HepG2 (cell line): ENCODE results near the gene C16orf87. TPM values are rescaled to one million over a fixed set of nuclear protein-coding genes. Genes with fewer than 3 reads are reported as not detected.

Experiments used
- AHDC1 ChIP-seq: sonication (generic); formaldehyde crosslinking; IDR thresholded peaks from 2 replicates; pipeline ENCODE4 v1.5.1; 2020; ENCODE audit warnings: mild to moderate bottlenecking, missing genetic modification reagents, borderline replicate concordance
- ARNTL ChIP-seq: sonication (generic); formaldehyde crosslinking; IDR thresholded peaks from 2 replicates; pipeline ENCODE4 v1.4.0; 2020; ENCODE audit warnings: mild to moderate bottlenecking, missing genetic modification reagents
- CENPT ChIP-seq: sonication (generic); formaldehyde crosslinking; IDR thresholded peaks from 2 replicates; pipeline ENCODE4 v1.8.0; 2022; ENCODE audit warnings: low read depth, mild to moderate bottlenecking, moderate library complexity, missing genetic modification reagents
- GLMP ChIP-seq: sonication (generic); formaldehyde crosslinking; IDR thresholded peaks from 2 replicates; pipeline ENCODE4 v1.9.0; 2021; ENCODE audit warnings: missing genetic modification reagents, mild to moderate bottlenecking, borderline replicate concordance
- GPN1 ChIP-seq: sonication (generic); formaldehyde crosslinking; IDR thresholded peaks from 2 replicates; pipeline ENCODE4 v1.5.1; 2020; ENCODE audit warnings: missing genetic modification reagents, borderline replicate concordance
- HNRNPH1 ChIP-seq: fragments of 200-400 bp; formaldehyde crosslinking; optimal IDR thresholded peaks from 2 replicates; pipeline ENCODE3; 2017; ENCODE audit warnings: mild to moderate bottlenecking, low read depth, low read length
- MXD4 ChIP-seq: IDR thresholded peaks from 2 replicates; pipeline ENCODE4 v1.6.1; 2016; ENCODE audit warnings: mild to moderate bottlenecking, missing biosample characterization, missing genetic modification reagents
- PBX2 ChIP-seq: IDR thresholded peaks from 2 replicates; pipeline ENCODE4 v1.6.1; 2016; ENCODE audit warnings: control low read depth
- RBAK ChIP-seq: sonication (generic); formaldehyde crosslinking; IDR thresholded peaks from 2 replicates; pipeline ENCODE4 v1.5.1; 2020; ENCODE audit warnings: mild to moderate bottlenecking, missing genetic modification reagents
- RORA ChIP-seq: sonication (generic); formaldehyde crosslinking; IDR thresholded peaks from 2 replicates; pipeline ENCODE4 v1.5.0; 2020; ENCODE audit warnings: mild to moderate bottlenecking, missing genetic modification reagents, moderate library complexity
- SKIL ChIP-seq: sonication (generic); formaldehyde crosslinking; IDR thresholded peaks from 2 replicates; pipeline ENCODE4 v1.8.0; 2022; ENCODE audit warnings: missing genetic modification reagents, mild to moderate bottlenecking, moderate library complexity, borderline replicate concordance
- THRA ChIP-seq: sonication (generic); formaldehyde crosslinking; IDR thresholded peaks from 2 replicates; pipeline ENCODE4 v1.4.0; 2020; ENCODE audit warnings: missing genetic modification reagents, borderline replicate concordance
- ZNF230 ChIP-seq: sonication (generic); formaldehyde crosslinking; IDR thresholded peaks from 2 replicates; pipeline ENCODE4 v1.4.0; 2020; ENCODE audit warnings: mild to moderate bottlenecking, missing genetic modification reagents
- ZNF331 ChIP-seq: sonication (generic); formaldehyde crosslinking; IDR thresholded peaks from 2 replicates; pipeline ENCODE4 v1.4.0; 2020; ENCODE audit warnings: missing genetic modification reagents
- ZNF639 ChIP-seq: conservative IDR thresholded peaks from 2 replicates; pipeline ENCODE4 v1.6.1; 2018; ENCODE audit warnings: missing genetic modification reagents
- polyA plus RNA-seq, 8 experiments: library from polyadenylated mRNA; depleted of rRNA in 3 of 8; stranded (reverse) in 7 of 8; unstranded in 1 of 8; fragments of >200 nt; fragmentation: Illumina TruSeq in 4 of 8; extraction: Trizol in 4 of 8; gene quantifications; 2 replicates each; pipeline versions ENCODE4 v1.2.1 to v1.2.3, GENCODE V29; 2011 to 2016; ENCODE audit warnings: low read depth in 4 of 8, missing spikeins in 1 of 8, mixed read lengths in 1 of 8; ENCODE audit not compliant: insufficient read depth in 1 of 8
- total RNA-seq, 5 experiments: library from RNA; depleted of rRNA; stranded (reverse); fragments of >200 nt; fragmentation: Illumina TruSeq; extraction: Trizol; gene quantifications; 2 replicates each; pipeline ENCODE4 v1.2.3, GENCODE V29; 2016; ENCODE audit warnings: low read depth in 1 of 5

Gene C16orf87
- total and polyA plus RNA-seq, 2 of the 13 experiments (the other 11 are each of a cell fraction or from before 2014, with no cell fraction given) = 8.6 to 19.5 TPM

GRCh38 chr16:46853713-46854443 is 22.9 kb upstream of the C16orf87 start (continued):
- peak; percentile 73 for TF ChIP-seq ZNF331 (CRISPR knock-in tag)
- TF ChIP-seq PBX2 (CRISPR knock-in tag) = no peak
- TF ChIP-seq RORA (CRISPR knock-in tag) = no peak
- no peak for TF ChIP-seq HNRNPH1
- TF ChIP-seq ZNF230 = 0 out of 2 replicates have a peak, but pooled peaks have one; percentile 38
- no peak for TF ChIP-seq RBAK (CRISPR knock-in tag)
- no peak for TF ChIP-seq CENPT (CRISPR knock-in tag)
- peak; percentile 21 for TF ChIP-seq MXD4 (CRISPR knock-in tag)
- no peak for TF ChIP-seq AHDC1 (CRISPR knock-in tag)
- TF ChIP-seq THRA = peak; percentile 76; the same call in 1 of the 2 replicates
- TF ChIP-seq GPN1 (CRISPR knock-in tag) = no peak
- no peak for TF ChIP-seq GLMP (CRISPR knock-in tag)
- TF ChIP-seq SKIL (CRISPR knock-in tag) = no peak
- 0 out of 2 replicates have a peak, but pooled peaks have one; percentile 34 for TF ChIP-seq ARNTL (CRISPR knock-in tag)
- no peak for TF ChIP-seq ZNF639 (CRISPR knock-in tag)
